Mononuclear cell (primary cell): Measurements from ENCODE around the gene NKAIN2. TPM values are rescaled to one million over a fixed set of nuclear protein-coding genes. Genes with fewer than 3 reads are reported as not detected.

ENCODE experiments used
- H3K27me3 ChIP-seq: 2 replicates; pipeline ENCODE4 v1.6.0; 2011; ENCODE audit warnings: low read length, control low read depth; ENCODE audit not compliant: insufficient read depth
- H3K4me1 ChIP-seq: 2 replicates; pipeline ENCODE4 v1.5.1; 2011; ENCODE audit warnings: mild to moderate bottlenecking, low read length, control low read depth; ENCODE audit not compliant: insufficient read depth
- H3K4me3 ChIP-seq: 2 replicates; pipeline ENCODE4 v1.5.1; 2011; ENCODE audit warnings: mild to moderate bottlenecking, low read length, moderate library complexity
- H3K9me3 ChIP-seq: 2 replicates; pipeline ENCODE4 v1.5.1; 2011; ENCODE audit warnings: low read depth, mild to moderate bottlenecking, control low read depth, low read length
- total RNA-seq: library from RNA; depleted of rRNA; stranded (reverse); fragments of >200 nt; gene quantifications from one replicate; pipeline ENCODE4 v1.2.3, GENCODE V29; 2012

The NKAIN2 gene
- total RNA-seq, 1 donor, result not detected

DNA sequence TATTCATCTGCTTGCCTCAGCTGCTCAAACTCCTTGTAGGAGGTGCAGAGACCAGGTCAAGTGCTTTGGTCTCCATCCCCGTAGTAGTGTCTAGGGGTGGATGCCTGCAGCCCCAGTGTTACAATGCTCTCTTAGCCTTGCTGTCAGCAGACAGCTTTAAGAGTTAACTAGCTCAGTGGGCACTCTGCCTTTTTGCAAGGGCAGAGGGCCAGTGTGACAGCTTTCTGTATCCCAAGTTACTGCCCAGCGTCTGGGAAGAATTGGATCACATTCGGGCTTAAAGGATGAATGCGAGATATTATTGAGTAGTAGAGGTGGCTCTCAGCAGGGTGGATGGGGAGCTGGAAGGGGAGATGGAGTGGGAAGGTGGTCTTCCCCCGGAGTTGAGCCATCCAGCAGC is 818.7 kb downstream of the NKAIN2 start:
- Histone ChIP-seq H3K4me3 (no peak overlapping the region), H3K9me3 (no peaks in the 10 kb centered on the region), H3K4me1 (no peaks in the 10 kb centered on the region), H3K27me3 (no peaks in the 10 kb centered on the region)

DNA sequence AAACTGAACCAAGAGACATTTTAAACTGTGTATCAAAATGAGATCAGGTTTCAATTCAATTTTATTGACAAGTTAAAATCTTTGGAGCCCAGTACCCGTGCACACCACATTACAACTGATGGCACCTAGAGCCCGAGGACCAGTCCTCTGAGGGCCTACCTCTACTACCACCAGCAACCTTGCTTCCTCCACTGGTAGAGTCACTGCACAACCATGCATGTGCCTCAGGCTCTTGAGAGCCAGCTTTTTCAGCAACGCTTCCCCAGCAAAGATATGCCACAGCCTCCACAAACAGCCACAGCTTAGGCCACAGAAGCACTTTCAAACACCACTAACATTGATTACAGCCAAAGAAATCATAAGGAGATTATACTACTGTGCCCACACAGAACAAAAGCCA is 830.0 kb downstream of the NKAIN2 start:
- Histone ChIP-seq H3K4me1 (no peaks in the 10 kb centered on the region), H3K4me3 (no peak overlapping the region), H3K27me3 (no peaks in the 10 kb centered on the region), H3K9me3 (peaks cover 19% of the 10 kb centered on the region)

DNA sequence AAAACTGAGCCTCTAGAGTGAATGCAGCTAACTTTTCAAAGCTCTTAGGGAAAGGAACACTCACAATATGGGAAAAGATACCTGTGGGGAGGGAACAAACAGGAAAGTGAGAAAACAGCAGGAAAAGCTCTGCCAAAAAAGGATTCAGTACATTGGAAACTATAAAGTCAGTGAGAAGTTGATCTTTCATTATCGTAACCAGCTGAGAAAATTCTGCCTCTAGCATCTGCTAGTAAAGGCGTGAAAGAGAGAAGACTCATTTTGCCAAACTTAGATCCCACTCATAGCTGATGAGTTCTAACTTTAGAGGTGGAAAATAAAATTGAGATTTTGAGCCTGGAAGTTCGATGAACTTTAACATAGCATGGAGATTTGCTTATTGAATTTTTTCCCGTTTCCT is 836.8 kb downstream of the NKAIN2 start:
- peaks cover 8% of the 10 kb centered on the region for H3K9me3 ChIP-seq
- H3K4me1 ChIP-seq, result no peaks in the 10 kb centered on the region
- H3K4me3 ChIP-seq, result no peak overlapping the region
- no peaks in the 10 kb centered on the region for H3K27me3 ChIP-seq

DNA sequence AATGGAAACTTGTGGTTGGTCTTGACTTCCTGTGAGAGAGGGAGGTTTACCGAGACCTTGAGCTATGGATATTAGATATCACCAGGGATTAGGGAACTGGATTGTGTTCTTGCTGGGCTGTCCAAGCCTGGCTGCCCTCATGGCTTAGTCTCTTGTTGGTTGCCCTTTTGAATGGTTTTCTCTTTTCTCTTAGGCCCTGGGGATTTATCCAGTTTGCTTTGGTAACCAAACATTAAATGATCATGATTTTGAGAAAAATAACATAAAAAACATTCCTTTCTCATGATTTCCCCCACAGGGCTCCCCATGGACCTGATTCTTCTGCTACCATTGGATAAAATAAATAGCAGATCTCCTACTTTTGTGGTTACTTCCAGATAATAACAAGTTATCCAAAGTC is 852.2 kb downstream of the NKAIN2 start:
- H3K4me1 ChIP-seq, result no peaks in the 10 kb centered on the region
- H3K4me3 ChIP-seq, result no peak overlapping the region
- no peaks in the 10 kb centered on the region for H3K9me3 ChIP-seq
- H3K27me3 ChIP-seq, result no peaks in the 10 kb centered on the region

DNA sequence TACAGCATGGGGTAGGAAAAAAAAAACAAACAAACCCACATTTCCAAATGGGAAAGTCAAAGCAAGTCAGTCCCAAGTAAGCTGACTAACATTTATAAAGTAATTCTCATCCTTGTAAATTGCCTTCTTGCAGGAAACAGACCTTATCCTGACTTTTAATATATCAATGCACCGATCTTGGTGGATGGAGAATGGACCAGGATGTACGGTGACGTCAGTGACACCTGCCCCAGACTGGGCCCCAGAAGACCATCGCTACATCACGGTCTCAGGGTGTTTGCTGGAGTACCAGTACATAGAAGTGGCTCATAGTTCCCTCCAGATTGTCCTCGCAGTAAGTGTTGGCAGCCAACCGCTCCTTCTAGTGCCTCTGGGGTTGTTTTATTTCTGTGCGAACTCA is 854.4 kb downstream of the NKAIN2 start:
- H3K4me3 ChIP-seq, result no peak overlapping the region
- H3K4me1 ChIP-seq, result no peaks in the 10 kb centered on the region
- H3K9me3 ChIP-seq, result no peaks in the 10 kb centered on the region
- no peaks in the 10 kb centered on the region for H3K27me3 ChIP-seq

DNA sequence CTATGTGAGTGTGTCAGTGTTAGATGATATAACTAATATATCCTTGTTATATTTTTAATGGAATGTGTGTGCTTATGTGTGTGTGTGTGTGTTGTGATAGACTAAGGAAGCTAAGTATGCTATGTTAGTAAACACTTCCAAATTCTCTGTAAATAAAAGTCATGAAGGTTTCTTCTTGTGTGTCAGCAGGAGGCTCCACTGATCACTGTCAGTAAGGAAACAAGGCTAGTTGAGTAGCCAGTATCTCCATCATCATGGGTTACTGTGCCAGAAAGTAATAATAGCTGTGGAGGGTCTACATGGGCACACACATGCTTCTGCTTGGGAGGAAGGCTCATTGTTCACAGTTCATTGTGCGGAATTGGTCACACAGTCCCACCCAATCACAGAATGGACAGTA is 855.8 kb downstream of the NKAIN2 start:
- H3K27me3 ChIP-seq, result no peaks in the 10 kb centered on the region
- H3K4me3 ChIP-seq, result no peak overlapping the region
- H3K4me1 ChIP-seq, result no peaks in the 10 kb centered on the region
- H3K9me3 ChIP-seq, result no peaks in the 10 kb centered on the region

DNA sequence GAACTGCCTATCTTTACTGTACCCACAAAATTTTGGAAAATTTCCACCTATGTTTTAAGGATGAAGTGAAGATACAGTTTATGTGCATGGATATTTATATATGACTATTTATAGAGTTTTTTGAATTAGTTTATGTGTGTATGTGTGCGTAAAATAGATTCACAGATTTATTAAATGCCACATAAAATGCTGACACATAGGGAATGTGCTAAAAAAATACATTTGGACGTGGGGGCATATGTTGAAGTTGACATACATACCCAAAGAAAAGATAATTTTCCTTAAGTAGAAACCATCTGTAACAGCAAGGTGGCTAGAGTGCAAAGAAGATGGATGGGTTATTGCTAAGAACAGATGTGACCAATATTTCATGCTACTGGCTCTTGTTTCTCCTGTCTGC is 856.5 kb downstream of the NKAIN2 start:
- Histone ChIP-seq H3K4me3 (no peak overlapping the region), H3K9me3 (no peaks in the 10 kb centered on the region), H3K4me1 (no peaks in the 10 kb centered on the region), H3K27me3 (no peaks in the 10 kb centered on the region)

DNA sequence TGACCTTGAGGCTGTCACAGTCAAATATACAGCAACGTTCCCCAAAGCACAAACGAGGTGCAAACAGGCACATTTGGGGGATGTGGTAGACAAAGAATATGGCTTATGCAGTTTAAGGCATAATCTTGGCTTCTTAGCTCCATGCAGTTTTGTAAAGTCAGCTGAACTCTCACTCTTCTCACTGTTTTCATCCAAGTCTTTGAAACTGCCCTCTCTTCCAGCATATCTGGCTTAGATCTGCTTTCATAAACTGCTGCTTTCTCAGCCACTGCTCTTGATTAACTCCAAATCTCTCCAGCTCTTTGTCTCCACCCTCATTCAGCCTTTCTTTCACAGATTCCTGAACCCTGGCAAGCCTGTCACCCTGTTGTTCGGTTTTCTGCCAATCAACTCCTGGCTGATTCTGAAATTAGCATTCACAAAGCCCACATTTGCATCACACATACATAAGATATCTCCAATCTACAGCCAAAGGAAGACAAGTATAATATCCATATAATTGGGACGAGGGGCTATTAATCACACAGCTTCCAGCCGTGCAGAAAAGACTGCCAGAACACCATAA is 857.5 kb downstream of the NKAIN2 start:
- no peaks in the 10 kb centered on the region for H3K9me3 ChIP-seq
- no peaks in the 10 kb centered on the region for H3K27me3 ChIP-seq
- no peak overlapping the region for H3K4me3 ChIP-seq
- H3K4me1 ChIP-seq, result no peaks in the 10 kb centered on the region

DNA sequence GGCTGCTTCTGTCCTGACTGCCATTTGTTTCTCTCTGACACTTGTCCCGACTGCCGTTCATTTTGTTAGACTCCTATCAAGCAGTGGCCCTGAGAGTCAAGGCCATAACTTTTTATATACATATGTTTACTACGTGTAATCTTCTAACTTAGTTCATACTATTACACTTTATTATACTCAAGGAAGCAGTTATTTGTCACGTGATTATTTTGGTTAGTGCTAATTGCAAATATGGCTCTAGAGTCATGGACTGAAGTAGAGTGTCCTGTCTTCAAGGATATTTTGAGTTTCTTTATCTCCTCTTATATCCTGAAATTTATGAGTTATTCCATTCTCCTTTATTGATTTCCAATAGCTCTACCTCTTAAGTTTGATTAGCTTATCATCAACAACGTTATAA is 864.4 kb downstream of the NKAIN2 start:
- Histone ChIP-seq H3K27me3 (no peaks in the 10 kb centered on the region), H3K4me1 (no peaks in the 10 kb centered on the region), H3K9me3 (peaks cover 4% of the 10 kb centered on the region), H3K4me3 (no peak overlapping the region)

DNA sequence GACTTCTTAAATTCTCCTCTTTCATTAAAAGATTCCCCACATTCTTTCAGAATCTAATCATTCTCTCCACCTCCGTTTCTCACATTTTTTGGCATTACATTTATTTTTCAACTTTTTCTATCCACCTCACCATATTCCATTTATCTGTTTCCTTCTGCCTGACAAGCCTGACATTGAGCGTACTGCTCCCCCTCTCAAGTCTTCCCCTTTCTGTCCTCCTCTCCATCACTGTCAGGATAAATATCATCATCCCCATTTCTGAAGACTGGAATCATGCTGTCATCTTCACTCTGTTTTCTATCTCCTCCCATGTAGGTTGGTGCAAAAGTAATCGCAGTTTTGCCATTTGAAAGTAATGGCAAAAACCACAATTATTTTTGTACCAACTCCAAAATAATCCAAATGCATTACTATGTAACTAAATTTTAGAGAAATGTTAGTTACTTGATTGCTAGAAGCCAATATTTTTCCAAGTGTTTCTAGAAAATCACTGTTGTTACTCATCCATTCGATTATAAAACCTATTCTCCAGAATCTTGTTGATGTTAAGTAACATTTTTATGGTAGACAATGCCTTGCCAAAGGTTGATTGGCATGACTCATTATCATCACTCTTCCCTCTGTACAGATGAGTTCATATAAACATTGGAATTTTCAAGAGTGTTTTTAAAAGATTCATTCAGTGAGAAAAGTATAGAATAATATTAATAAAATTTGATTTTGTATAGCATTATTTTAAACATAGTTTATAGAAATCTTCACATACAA is 866.2 kb downstream of the NKAIN2 start:
- Histone ChIP-seq H3K4me1 (no peaks in the 10 kb centered on the region), H3K27me3 (no peaks in the 10 kb centered on the region), H3K9me3 (peaks cover 13% of the 10 kb centered on the region), H3K4me3 (no peak overlapping the region)

DNA sequence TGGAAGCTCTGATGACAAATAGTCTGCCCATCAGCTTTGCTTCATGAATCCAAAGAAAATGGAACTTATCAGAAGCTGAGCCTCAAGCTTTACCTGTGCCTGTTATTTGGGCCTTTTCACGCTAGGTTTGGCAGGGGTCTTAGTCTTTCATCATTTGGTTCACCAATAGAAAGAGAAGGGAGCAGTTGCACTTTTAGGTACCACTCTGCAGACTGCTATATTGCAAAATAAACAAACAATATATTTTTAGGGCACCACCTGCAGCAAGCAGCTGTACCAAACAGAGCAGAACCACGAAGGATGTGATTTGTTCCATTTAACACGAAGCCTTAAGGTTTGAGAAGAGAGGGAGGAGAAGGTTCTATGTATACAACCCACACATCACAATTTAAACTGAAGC is 867.1 kb downstream of the NKAIN2 start:
- no peaks in the 10 kb centered on the region for H3K4me1 ChIP-seq
- no peaks in the 10 kb centered on the region for H3K27me3 ChIP-seq
- H3K4me3 ChIP-seq, result no peak overlapping the region
- peaks cover 13% of the 10 kb centered on the region for H3K9me3 ChIP-seq

DNA sequence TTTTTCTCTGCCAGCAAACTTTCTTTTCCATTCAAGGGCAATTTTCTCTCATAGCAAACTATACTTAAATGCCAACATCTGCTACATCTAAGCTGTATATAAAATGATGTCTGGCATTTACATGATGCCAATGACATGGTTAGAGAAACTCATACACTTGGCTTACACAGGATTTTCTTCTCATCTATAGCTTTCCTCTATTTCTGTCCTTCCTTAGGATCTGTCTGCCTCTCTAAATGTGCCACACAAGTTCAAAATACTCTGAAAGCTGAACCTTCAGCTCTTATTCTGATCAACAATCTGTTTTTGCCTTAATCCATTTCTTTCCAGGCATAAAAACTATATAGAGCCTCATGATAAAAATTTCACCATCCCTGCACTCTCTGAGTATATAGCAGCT is 867.7 kb downstream of the NKAIN2 start:
- H3K4me1 ChIP-seq, result no peaks in the 10 kb centered on the region
- H3K4me3 ChIP-seq, result no peak overlapping the region
- H3K27me3 ChIP-seq, result no peaks in the 10 kb centered on the region
- peaks cover 13% of the 10 kb centered on the region for H3K9me3 ChIP-seq

DNA sequence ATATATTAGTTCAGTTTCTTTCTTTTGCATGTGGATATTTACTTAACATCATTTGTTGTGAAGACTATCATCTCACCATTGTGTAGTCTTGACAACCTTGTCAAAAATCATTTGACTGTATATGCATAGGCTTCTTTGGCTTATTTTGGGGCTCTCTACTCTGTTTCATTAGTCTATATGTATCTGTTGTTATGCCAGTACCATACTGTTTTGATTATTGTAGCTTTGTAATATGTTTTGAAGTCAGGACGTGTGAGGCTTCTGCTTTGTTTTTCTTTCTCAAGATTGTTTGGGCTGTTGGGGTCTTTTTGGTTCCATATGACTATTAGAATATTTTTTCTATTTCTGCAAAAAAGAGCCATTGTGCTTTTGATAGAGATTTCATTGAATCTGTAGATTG is 870.4 kb downstream of the NKAIN2 start:
- no peaks in the 10 kb centered on the region for H3K27me3 ChIP-seq
- no peak overlapping the region for H3K4me3 ChIP-seq
- no peaks in the 10 kb centered on the region for H3K4me1 ChIP-seq
- H3K9me3 ChIP-seq, result peaks cover 26% of the 10 kb centered on the region

DNA sequence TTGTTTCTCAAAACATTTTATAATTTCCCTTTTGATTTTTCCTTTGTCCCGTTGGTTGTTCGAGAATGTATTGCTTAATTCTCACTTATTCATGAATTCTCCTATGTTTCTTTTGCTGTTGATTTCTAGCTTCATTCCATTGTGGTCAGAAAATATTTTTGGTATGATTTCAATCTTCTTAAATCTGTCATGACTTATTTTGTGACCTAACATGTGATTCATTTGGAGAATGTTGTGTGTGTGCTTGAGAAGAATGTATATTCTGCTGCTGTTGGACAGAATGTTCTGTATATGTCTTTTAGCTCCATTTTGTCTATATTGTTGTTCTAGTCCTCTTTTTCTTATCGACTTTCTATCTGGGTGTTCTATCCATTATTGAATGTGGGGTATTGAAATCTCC is 872.4 kb downstream of the NKAIN2 start:
- Histone ChIP-seq H3K4me3 (no peak overlapping the region), H3K4me1 (no peaks in the 10 kb centered on the region), H3K27me3 (no peaks in the 10 kb centered on the region), H3K9me3 (peaks cover 26% of the 10 kb centered on the region)

DNA sequence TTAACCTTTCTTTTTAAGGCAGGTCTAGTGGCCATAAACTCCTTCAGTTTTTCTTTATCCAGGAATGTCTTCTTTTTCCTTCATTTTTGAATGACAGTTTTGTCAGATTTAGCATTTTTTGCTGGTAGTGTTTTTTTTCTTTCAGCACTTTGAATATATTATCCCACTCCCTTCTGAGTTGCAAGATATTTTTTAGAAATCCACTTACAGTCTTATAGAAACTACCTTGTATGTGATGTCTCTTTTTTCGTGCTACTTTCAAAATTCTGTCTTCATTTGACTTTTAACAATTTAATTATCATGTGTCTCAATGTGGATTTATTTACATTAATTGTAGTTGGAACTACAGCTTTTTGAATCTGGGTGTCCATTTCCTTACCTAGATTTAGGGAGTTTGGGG is 874.2 kb downstream of the NKAIN2 start:
- Histone ChIP-seq H3K9me3 (peaks cover 23% of the 10 kb centered on the region), H3K4me1 (no peaks in the 10 kb centered on the region), H3K27me3 (no peaks in the 10 kb centered on the region), H3K4me3 (no peak overlapping the region)

DNA sequence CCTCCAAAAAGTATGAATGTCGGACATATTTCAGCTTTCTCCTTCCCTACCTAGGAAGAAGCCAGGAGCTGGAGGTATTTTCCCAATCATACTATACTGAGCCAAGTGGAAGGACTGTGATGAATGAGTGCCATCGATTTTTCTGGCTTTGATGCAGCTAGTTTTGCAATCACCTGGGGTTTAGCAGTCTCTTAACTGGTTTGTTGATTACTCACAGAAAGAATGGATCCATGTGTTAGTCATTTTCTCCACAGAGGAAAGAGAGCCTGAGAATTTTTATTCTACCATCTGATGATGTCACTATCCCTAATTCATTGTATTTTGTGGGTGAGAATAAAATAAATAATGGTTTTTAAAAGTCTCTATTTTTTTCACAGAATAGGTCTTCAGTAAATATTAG is 875.7 kb downstream of the NKAIN2 start:
- Histone ChIP-seq H3K9me3 (peaks cover 14% of the 10 kb centered on the region), H3K4me1 (no peaks in the 10 kb centered on the region), H3K27me3 (no peaks in the 10 kb centered on the region), H3K4me3 (no peak overlapping the region)
